ENCODE results near the gene OR7G3. TPM values are rescaled to one million over a fixed set of nuclear protein-coding genes. Genes with fewer than 3 reads are reported as not detected.

The OR7G3 gene
- total RNA-seq, 1 experiment from 2014 or later: not detected

DNA sequence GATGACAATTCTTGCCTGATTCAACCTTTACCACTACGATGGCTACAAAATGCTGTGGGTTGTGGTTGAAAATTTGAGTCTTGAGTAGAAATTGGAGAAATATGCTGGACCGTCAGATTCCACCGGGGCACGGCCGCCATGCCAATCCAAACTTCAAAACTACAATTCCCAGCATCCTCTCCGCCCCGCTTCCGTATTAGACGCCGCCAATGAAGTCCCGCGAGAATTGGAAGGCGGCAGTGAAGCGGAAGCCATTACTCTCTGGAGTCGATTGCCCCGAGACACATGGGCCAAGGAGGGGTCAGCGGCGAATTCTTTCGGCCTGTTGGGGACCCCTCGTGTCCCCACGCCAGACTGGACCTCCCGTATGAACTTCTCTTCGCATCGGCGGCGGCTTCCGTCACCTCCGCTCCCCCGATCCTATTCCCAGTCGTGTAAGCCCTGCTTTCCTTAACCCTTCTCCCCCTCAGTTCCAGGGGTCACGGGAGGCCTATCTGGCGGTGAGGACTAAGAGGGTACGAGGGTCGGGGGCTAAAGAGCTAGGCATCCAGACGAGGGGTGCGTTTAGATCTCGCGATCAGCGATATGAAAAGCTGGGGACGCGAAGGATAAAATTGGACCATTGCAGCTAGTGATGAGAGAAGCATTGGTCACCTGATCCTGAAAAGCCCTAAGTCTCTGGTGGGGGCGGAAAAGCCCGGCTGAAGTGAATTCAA lies 13.6 kb upstream of the OR7G3 start, which contains the start of gene ZNF317:
ZNF317 (plus strand) TSS at position 239 of the 716 bp plus-strand sequence. CDS start 15,620 bp downstream, outside the sequence.
- Histone ChIP-seq H4K20me1 (ENCODE audit: control insufficient read depth, insufficient read depth, insufficient read length) (no peaks in the 10 kb centered on the region), H2BK12ac (ENCODE audit: insufficient read length, low read depth, low read length) (peak within 1 kb of the TSS; percentile 64), H3K14ac (ENCODE audit: insufficient read depth, low read length) (peak within 1 kb of the TSS; percentile 97), H4K5ac (ENCODE audit: insufficient read length, low read depth, low read length) (peak within 1 kb of the TSS; percentile 97), H3K4ac (ENCODE audit: low read depth, low read length) (peak within 1 kb of the TSS; percentile 96; the same call in 1 of the 2 replicates), H3K56ac (ENCODE audit: insufficient read length, low read depth, low read length) (peak within 1 kb of the TSS; percentile 84), H3K4me1 (ENCODE audit: insufficient read depth, low read length) (no peaks in the 10 kb centered on the region), H4K8ac (replicated peaks; ENCODE audit: insufficient read length, low read depth, low read length) (no peak within 1 kb of the TSS), H2BK5ac (ENCODE audit: insufficient read length, low read length) (peak within 1 kb of the TSS; percentile 83), H3K27me3 (ENCODE audit: insufficient read depth, low read length) (no peaks in the 10 kb centered on the region), H2AK5ac (ENCODE audit: insufficient read length, low read length) (no peak within 1 kb of the TSS), H3K79me1 (ENCODE audit: insufficient read depth, low read depth, low read length, poor library complexity, severe bottlenecking) (peaks cover 3% of the 10 kb centered on the region), H2BK120ac (ENCODE audit: low read depth, low read length, poor library complexity, severe bottlenecking) (peak within 1 kb of the TSS; percentile 74), H3K27ac (ENCODE audit: insufficient read length, low read depth, low read length) (no peak within 1 kb of the TSS), H3K9ac (ENCODE audit: extremely low read depth, insufficient read length, low read length) (peak within 1 kb of the TSS; percentile 99), H3K4me2 (ENCODE audit: insufficient read depth, insufficient read length, low read length) (peak within 1 kb of the TSS; percentile 99), H4K91ac (ENCODE audit: insufficient read length, low read depth, low read length) (peak within 1 kb of the TSS; percentile 92), H3K9me3 (ENCODE audit: control insufficient read depth, low read depth, low read length) (no peaks in the 10 kb centered on the region), H2BK15ac (ENCODE audit: low read depth, low read length) (no peak within 1 kb of the TSS; the same call in 1 of the 2 replicates), H2AFZ (ENCODE audit: low read length) (peak within 1 kb of the TSS; percentile 100), H3K23ac (ENCODE audit: insufficient read length, low read depth, low read length) (no peak within 1 kb of the TSS), H3K79me2 (ENCODE audit: insufficient read depth, low read length) (peaks cover 36% of the 10 kb centered on the region), H3K18ac (ENCODE audit: insufficient read length, low read depth, low read length) (peak within 1 kb of the TSS; percentile 98), H3K23me2 (ENCODE audit: insufficient read length, low read depth, low read length, poor library complexity, severe bottlenecking) (peaks cover 5% of the 10 kb centered on the region), H2BK20ac (ENCODE audit: low read depth, low read length, poor library complexity, severe bottlenecking) (no peak within 1 kb of the TSS), H3T11ph (ENCODE audit: low read length) (peak within 1 kb of the TSS; percentile 83)
- TF ChIP-seq, protein P1, sequence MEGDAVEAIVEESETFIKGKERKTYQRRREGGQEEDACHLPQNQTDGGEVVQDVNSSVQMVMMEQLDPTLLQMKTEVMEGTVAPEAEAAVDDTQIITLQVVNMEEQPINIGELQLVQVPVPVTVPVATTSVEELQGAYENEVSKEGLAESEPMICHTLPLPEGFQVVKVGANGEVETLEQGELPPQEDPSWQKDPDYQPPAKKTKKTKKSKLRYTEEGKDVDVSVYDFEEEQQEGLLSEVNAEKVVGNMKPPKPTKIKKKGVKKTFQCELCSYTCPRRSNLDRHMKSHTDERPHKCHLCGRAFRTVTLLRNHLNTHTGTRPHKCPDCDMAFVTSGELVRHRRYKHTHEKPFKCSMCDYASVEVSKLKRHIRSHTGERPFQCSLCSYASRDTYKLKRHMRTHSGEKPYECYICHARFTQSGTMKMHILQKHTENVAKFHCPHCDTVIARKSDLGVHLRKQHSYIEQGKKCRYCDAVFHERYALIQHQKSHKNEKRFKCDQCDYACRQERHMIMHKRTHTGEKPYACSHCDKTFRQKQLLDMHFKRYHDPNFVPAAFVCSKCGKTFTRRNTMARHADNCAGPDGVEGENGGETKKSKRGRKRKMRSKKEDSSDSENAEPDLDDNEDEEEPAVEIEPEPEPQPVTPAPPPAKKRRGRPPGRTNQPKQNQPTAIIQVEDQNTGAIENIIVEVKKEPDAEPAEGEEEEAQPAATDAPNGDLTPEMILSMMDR (conservative IDR thresholded peaks at IDR 0.05): no peak
- Mint-ChIP-seq H3K4me1 (peaks cover 15 to 26% of the 10 kb centered on the region in 2 experiments), H3K36me3 (ENCODE audit: insufficient read depth in 1 of 3, low read depth in 3 of 3) (peaks cover 33 to 42% (median 42%) of the 10 kb centered on the region in 3 experiments), H3K27ac (peak within 1 kb of the TSS; percentile 99 to 100 (median 100)), H3K9me3 (peaks cover 25 to 44% of the 10 kb centered on the region in 2 experiments), H3K4me3 (peak within 1 kb of the TSS; percentile 98), H3K27me3 (ENCODE audit: low read depth) (peaks cover 2% of the 10 kb centered on the region; the same call in 1 of the 2 replicates)
- DNase-seq: peak; percentile 91
- WGBS (ENCODE audit: extremely low coverage, insufficient read length, low lambda C conversion rate): no CpG with 5 or more reads among the region's 43 CpGs

All from H9 (cell line).